GM12878 (cell line): ENCODE results near the gene MINDY3. TPM values are rescaled to one million over a fixed set of nuclear protein-coding genes. Genes with fewer than 3 reads are reported as not detected.

ENCODE experiments used
- ATAC-seq: fragments of 200-7000 bp; cut with Tn5 transposase; 3 replicates; pipeline ENCODE4 v1.9.1; 2020; ENCODE audit warnings: mild to moderate bottlenecking, moderate library complexity
- BruUV-seq: library from RNA; stranded (reverse); fragments of 400-500 nt; replicated peaks from 2 replicates; lab custom pipeline; 2021; lab: Mats Ljungman, UMichigan
- CTCF ChIA-PET: fragments of 300-600 bp; sonication (Branson Sonifier 250); formaldehyde crosslinking; extraction: SDS; loops from one replicate; lab custom pipeline; 2021; ENCODE audit warnings: inconsistent platforms; lab: Yijun Ruan, JAX
- POLR2A ChIA-PET: fragments of 350-600 bp; formaldehyde crosslinking; extraction: SDS; loops from one replicate; lab custom pipeline; 2021; ENCODE audit warnings: inconsistent platforms; lab: Charles Lee
- RAD21 ChIA-PET: fragments of 300-600 bp; sonication (Branson Sonifier 250); formaldehyde crosslinking; loops from one replicate; lab custom pipeline; 2023; ENCODE audit warnings: antibody characterized with exemption; ENCODE audit not compliant: unreplicated experiment; lab: Charles Lee
- SMC1A ChIA-PET: fragments of 300-600 bp; sonication (Branson Sonifier 250); formaldehyde crosslinking; loops from one replicate; lab custom pipeline; 2023; ENCODE audit not compliant: unreplicated experiment, uncharacterized antibody; lab: Charles Lee
- DNase-seq: peaks from one replicate; pipeline ENCODE4 v3.0.0-alpha.2; 2011; ENCODE audit warnings: low read depth, low spot score
- FAIRE-seq: peaks from 3 replicates; lab custom pipeline; 2011; peaks lifted over from hg19 to GRCh38; lab: Jason Lieb, UNC
- H2AFZ ChIP-seq: 2 replicates; pipeline ENCODE4 v1.6.0; 2011; ENCODE audit warnings: low read depth, low read length, control low read depth; ENCODE audit not compliant: control insufficient read depth
- H3K27ac ChIP-seq: 2 replicates; pipeline ENCODE4 v1.5.1; 2011; ENCODE audit warnings: control low read depth; ENCODE audit not compliant: control insufficient read depth, insufficient read depth
- H3K27me3 ChIP-seq, 2 experiments: replicated peaks in 1 of 2; 2 replicates each; pipeline versions ENCODE4 v1.6.0 to v1.6.1; 2011; ENCODE audit warnings: low read length in 1 of 2; ENCODE audit not compliant: control insufficient read depth in 2 of 2, insufficient read depth in 2 of 2
- H3K36me3 ChIP-seq, 2 experiments: 2 replicates each; pipeline ENCODE4 v1.5.1; 2011; ENCODE audit warnings: low read length in 1 of 2; ENCODE audit not compliant: control insufficient read depth in 2 of 2, insufficient read depth in 2 of 2
- H3K4me1 ChIP-seq: 2 replicates; pipeline ENCODE4 v1.6.1; 2011; ENCODE audit warnings: mild to moderate bottlenecking, low read length, moderate library complexity, mixed read lengths; ENCODE audit not compliant: control insufficient read depth, insufficient read depth
- H3K4me2 ChIP-seq: 2 replicates; pipeline ENCODE4 v1.6.0; 2011; ENCODE audit warnings: control low read depth; ENCODE audit not compliant: control insufficient read depth, insufficient read depth
- H3K4me3 ChIP-seq: fragments of 200-600 bp; sonication (generic); 2 replicates; pipeline ENCODE4 v1.5.1; 2016
- H3K79me2 ChIP-seq: 2 replicates; pipeline ENCODE4 v1.6.0; 2011; ENCODE audit warnings: low read length; ENCODE audit not compliant: control insufficient read depth, insufficient read depth
- H3K9ac ChIP-seq: 2 replicates; pipeline ENCODE4 v1.8.0; 2011; ENCODE audit warnings: low read length, control low read depth, mixed read lengths; ENCODE audit not compliant: control insufficient read depth, insufficient read depth
- H3K9me3 ChIP-seq: replicated peaks from 3 replicates; pipeline ENCODE4 v1.5.1; 2011; ENCODE audit warnings: mild to moderate bottlenecking, low read length; ENCODE audit not compliant: control insufficient read depth, insufficient read depth
- H4K20me1 ChIP-seq: 2 replicates; pipeline ENCODE4 v1.6.0; 2011; ENCODE audit not compliant: control insufficient read depth, insufficient read depth
- CHD2 ChIP-seq: IDR thresholded peaks from 2 replicates; pipeline ENCODE4 v1.6.1; 2011; ENCODE audit warnings: low read depth, low read length, improper control_type of control experiment, borderline replicate concordance
- CTCF ChIP-seq, 3 experiments: IDR thresholded peaks in 2 of 3; conservative IDR thresholded peaks in 1 of 3; 2 replicates each; pipeline ENCODE4 v1.5.1; 2011; ENCODE audit warnings: low read depth in 3 of 3, low read length in 3 of 3, mild to moderate bottlenecking in 3 of 3, control low read depth in 2 of 3, moderate library complexity in 2 of 3, inconsistent platforms in 1 of 3, mixed read lengths in 1 of 3; ENCODE audit not compliant: control insufficient read depth in 2 of 3, insufficient read depth in 1 of 3; ENCODE audit errors: extremely low read depth in 1 of 3
- EP300 ChIP-seq, 2 experiments: fragments of 150-350 bp in 1 of 2; IDR thresholded peaks; 2 replicates each; pipeline ENCODE4 v1.6.1; 2011 to 2012; ENCODE audit warnings: low read depth in 2 of 2, low read length in 2 of 2, borderline replicate concordance in 1 of 2, improper control_type of control experiment in 1 of 2, inconsistent platforms in 1 of 2; ENCODE audit not compliant: control insufficient read depth in 1 of 2
- ESRRA ChIP-seq: IDR thresholded peaks from 2 replicates; pipeline ENCODE4 v1.6.1; 2012; ENCODE audit warnings: mild to moderate bottlenecking, low read length, improper control_type of control experiment
- FOXM1 ChIP-seq: IDR thresholded peaks from 2 replicates; pipeline ENCODE4 v1.6.1; 2012; ENCODE audit warnings: low read depth, mild to moderate bottlenecking, inconsistent platforms, low read length, moderate library complexity
- PML ChIP-seq: IDR thresholded peaks from 2 replicates; pipeline ENCODE4 v1.6.1; 2012; ENCODE audit warnings: low read length, inconsistent platforms
- PRDM15 ChIP-seq: fragments of 450-650 bp; formaldehyde crosslinking; IDR thresholded peaks from 2 replicates; pipeline ENCODE4 v1.4.0; 2020; ENCODE audit warnings: mild to moderate bottlenecking, moderate library complexity
- RAD21 ChIP-seq: IDR thresholded peaks from 2 replicates; pipeline ENCODE4 v1.6.1; 2011; ENCODE audit warnings: mild to moderate bottlenecking, low read depth, low read length, moderate library complexity; ENCODE audit not compliant: insufficient read depth
- SMC3 ChIP-seq: IDR thresholded peaks from 2 replicates; pipeline ENCODE4 v1.6.1; 2011; ENCODE audit warnings: low read length, improper control_type of control experiment, borderline replicate concordance
- WGBS: methylation state at CpG from one replicate; pipeline ENCODE4 v1.1.6; 2016; ENCODE audit warnings: low lambda C conversion rate; ENCODE audit not compliant: insufficient replicate concordance, insufficient coverage; ENCODE audit errors: missing lambda C conversion rate; 5-methylcytosine and 5-hydroxymethylcytosine counted together
- in situ Hi-C: fragments of 300-500 bp; cut with MboI; formaldehyde crosslinking; loops from 9 replicates; pipeline ENCODE4 v1.14.3; 2018; ENCODE audit warnings: mixed read lengths
- intact Hi-C: fragments of 100-400 bp; cut with micrococcal nuclease; formaldehyde crosslinking; loops from one replicate; pipeline ENCODE4 v1.14.2; 2022; ENCODE audit not compliant: unreplicated experiment
- polyA plus RNA-seq, 11 experiments: library from polyadenylated mRNA; depleted of rRNA in 4 of 11; unstranded in 6 of 11; stranded (reverse) in 5 of 11; fragments of >200 nt; fragmentation: Nextera tagmentation in 4 of 11; fragmentation: Illumina TruSeq in 1 of 11; extraction: Ambion mirVana in 4 of 11; extraction: Trizol in 1 of 11; gene quantifications; 1 replicate in 1 of 11; 2 replicates in 10 of 11; pipeline versions ENCODE4 v1.2.1 to v1.2.3, GENCODE V29; 2011 to 2016; ENCODE audit warnings: inconsistent platforms in 2 of 11, missing spikeins in 2 of 11, low read depth in 1 of 11
- total RNA-seq, 4 experiments: library from RNA; depleted of rRNA in 3 of 4; stranded (reverse); fragments of >200 nt in 3 of 4; fragmentation: Illumina TruSeq in 1 of 4; extraction: Trizol in 1 of 4; gene quantifications; 2 replicates each; pipeline versions ENCODE4 v1.2.1 to v1.2.3, GENCODE V29; 2013 to 2021

MINDY3 gene
- total and polyA plus RNA-seq, 10 of the 15 experiments (the other 5 are each of a cell fraction or from before 2014, with no cell fraction given): 12.0 to 23.6 (median 15.7) TPM

- TF ChIP-seq PRDM15 (CRISPR knock-in tag) (no peak), CHD2 (no peak), PML (no peak), FOXM1 (no peak), EP300 (IDR thresholded peaks at IDR 0.05; ENCODE audit: borderline replicate concordance in 1 of 2, control insufficient read depth in 1 of 2, low read depth in 2 of 2, low read length in 2 of 2) (no peak)
Measured at GRCh38 chr10:15745751-15746150, 114.6 kb downstream of the MINDY3 start (continued).

- Histone ChIP-seq H3K4me3 (no peak overlapping the region), H3K9me3 (no peaks in the 10 kb centered on the region), H2AFZ (no peak overlapping the region), H3K36me3 (no peaks in the 10 kb centered on the region), H4K20me1 (no peaks in the 10 kb centered on the region), H3K9ac (no peak overlapping the region), H3K4me1 (no peaks in the 10 kb centered on the region), H3K4me2 (no peak overlapping the region), H3K27ac (no peak overlapping the region), H3K79me2 (no peaks in the 10 kb centered on the region), H3K27me3 (no peaks in the 10 kb centered on the region)
- intact Hi-C loops: loop anchor here (5.0 kb wide), 2 partner anchors 92 to 312 kb away; no protein-coding TSS in a partner anchor
- in situ Hi-C loops: no loop called here
- 8% methylated on average over 7 of the region's 7 CpGs for WGBS
- FAIRE-seq: peak; percentile 75
- ATAC-seq: peak; percentile 88
- ChIA-PET SMC1A (no interaction called here), CTCF (interaction anchor here (1.3 kb wide), 1 partner anchor 160 kb away, joined by 3 read pairs; no protein-coding TSS in a partner anchor), POLR2A (no interaction called here), RAD21 (no interaction called here)
- BruUV-seq: no TSS peak
- TF ChIP-seq CTCF (IDR thresholded peaks at IDR 0.05 in 2 of 3, conservative IDR thresholded peaks at IDR 0.05 in 1 of 3; ENCODE audit: control insufficient read depth in 2 of 3, extremely low read depth in 1 of 3, insufficient read depth in 1 of 3, low read depth in 3 of 3, low read length in 3 of 3) (peak; percentile 48 to 73 (median 55)), ESRRA (no peak), SMC3 (peak; percentile 23; the same call in 1 of the 2 replicates), RAD21 (peak; percentile 48; the same call in 1 of the 2 replicates)
- no peak for DNase-seq
Measured at GRCh38 chr10:15744217-15744865, 116.0 kb downstream of the MINDY3 start.
